HG02981 (cell line): ENCODE data around the gene FOXP1.

Source experiments
- ATAC-seq: cut with Tn5 transposase; IDR thresholded peaks from one replicate; pipeline ENCODE4 v1.9.1; 2021; ENCODE audit warnings: mild to moderate bottlenecking, moderate library complexity; ENCODE audit not compliant: unreplicated experiment

FOXP1 gene

DNA sequence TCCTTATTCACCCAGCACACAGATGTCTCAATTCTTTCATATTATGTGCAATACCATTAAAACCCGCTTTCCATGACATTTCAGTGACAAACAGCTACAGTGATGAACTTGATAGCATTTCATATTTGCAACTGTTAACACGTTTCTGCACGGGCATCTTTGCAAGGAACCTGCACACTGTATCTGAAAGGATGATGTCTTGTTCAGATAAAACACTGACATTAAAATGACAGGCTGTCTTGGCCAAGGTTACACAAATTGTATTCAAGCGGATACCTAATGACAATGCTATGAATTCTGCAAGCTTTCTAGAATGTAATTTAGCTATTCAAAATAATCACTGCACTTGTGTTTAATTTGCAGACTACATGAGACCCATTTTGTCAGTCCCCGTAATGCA, 529.2 kb downstream of the FOXP1 start:
- no peak for ATAC-seq

DNA sequence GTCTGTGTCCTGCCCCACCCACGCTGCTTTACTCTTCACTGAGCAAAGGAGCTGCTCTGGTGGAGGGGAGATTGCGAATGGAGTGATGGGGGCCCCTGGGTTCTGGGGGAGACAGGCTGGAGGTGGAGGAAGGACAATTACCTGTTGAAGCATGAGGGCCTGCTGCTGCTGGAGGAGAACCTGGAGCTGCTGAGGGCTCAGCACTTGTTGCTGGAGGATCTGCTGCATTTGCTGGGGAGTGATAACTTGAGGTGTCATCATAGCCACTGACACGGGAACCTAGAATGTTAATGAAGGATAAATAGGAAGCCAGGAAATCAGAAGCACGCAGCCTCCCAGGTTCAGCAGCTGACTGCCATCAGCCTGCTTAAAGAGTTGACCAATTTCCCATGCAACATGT, 530.0 kb downstream of the FOXP1 start:
- no peak for ATAC-seq

DNA sequence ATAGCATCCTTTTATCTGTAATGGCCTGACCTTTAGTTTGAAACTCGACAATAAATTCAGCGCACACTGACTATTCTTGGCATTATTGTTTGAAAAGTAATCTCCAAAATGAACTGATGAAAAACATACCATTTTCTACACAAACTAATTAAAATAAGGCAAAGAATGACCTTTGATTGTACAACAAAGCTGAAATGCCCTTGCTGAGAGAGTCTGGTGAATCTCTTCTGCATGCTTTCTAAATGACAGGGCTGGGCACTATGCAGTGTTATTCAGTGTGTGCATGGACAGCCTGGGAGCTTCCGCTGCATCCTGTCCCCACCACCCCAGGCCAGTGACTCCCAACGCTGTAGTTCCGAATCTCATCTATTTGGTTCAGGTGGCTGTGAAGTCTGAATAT, 530.8 kb downstream of the FOXP1 start:
- ATAC-seq: no peak

- ATAC-seq: no peak
Measured at GRCh38 chr3:71051893-71052687, 531.4 kb downstream of the FOXP1 start.

DNA sequence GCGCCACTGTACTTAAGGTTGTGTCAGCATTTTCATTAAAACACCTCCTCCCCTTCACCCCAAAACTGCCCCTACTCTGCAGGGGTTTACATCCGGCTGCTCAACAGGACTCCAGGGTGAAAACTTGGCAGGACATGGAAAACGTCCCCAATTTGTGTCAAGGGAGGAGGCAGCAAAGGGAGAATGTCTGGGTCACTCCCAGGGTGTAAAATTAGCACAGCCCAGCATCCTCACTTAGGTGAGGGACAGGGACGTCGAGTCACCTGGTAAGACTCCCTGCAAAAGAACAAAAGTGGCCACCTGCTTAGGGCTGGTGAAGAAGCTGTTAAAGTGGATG, 532.3 kb downstream of the FOXP1 start:
- ATAC-seq: no peak

- ATAC-seq: no peak
Measured at GRCh38 chr3:71050538-71051258, 532.8 kb downstream of the FOXP1 start.

GRCh38 chr3:71050166-71050537, 533.4 kb downstream of the FOXP1 start:
- no peak for ATAC-seq

DNA sequence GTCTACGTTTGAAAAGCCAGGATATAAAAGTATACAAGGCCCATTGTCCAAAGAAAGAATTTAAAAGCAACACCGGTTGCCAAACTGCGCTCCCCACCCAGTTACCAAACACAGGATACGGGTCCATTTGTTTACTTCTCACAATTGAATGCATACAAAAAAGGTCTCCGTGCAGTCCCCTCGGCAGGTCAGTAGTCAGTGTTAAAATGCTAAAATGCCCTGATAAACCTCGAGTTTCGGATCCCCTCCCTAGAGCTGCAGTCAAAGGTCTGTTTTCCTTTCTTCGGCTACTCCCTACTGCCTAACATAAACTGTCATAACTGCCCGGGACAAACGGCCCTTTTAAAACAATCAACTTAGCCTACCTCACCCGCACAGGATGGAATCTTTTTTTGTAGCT, 534.6 kb downstream of the FOXP1 start:
- no peak for ATAC-seq

DNA sequence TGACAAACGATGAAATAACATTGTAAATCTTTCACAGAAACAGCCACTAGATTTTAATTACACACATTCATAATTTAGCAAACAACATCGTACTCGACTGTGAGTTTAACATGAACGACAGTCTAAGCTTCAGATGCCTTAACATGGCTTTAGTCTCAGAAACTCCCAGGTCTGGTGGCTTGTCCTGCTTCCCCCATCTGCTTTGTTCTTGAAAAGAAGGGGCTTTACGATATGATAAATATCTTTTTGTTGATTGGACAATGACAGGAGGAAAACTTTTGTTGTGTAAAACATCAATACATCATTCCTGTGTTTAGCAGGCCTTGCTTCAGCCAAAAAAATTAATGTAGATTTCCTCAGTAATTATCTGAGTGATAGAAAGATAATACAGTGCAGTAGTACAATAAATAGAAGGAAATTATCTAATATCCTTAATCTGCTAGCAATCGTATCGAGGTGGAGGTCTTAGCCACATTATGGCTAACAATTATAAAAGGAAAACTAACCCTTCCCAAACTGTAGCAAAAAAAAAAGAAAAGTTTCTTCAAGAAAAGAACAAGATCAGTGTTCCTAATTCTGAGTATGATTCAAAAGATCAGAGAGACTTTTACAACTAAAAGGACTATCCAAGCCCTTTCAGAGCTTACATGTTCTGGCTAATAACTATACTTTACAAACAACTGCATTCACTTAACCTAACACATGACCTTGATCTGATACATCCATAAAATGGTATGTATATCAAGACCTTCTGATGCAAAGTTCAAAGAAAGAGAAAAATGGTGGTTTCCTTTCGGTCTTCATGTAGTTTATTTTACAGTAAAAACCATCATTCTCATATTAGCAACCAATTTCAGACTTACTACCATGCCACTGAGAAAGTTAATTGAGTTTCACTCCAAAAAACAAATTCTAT, 535.7 kb downstream of the FOXP1 start:
- no peak for ATAC-seq

DNA sequence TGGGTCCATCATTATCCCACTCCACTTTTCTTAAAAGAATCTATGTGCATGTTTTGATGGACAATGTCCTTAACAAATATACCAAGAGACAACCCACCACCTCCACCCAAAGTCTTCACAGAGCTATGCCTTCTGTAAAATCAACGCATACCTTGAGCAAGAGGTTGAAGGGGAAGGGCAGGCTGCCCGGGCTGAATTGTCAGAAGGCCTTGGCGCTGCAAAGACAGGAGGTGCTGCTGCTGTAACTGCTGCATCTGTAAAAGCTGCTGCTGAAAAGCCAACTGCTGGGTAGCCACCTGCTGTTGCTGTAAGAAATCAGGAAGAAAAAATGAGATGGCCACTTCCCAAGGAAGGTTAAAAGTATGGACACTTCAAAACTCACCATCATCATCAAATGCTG, 536.7 kb downstream of the FOXP1 start:
- ATAC-seq: no peak

DNA sequence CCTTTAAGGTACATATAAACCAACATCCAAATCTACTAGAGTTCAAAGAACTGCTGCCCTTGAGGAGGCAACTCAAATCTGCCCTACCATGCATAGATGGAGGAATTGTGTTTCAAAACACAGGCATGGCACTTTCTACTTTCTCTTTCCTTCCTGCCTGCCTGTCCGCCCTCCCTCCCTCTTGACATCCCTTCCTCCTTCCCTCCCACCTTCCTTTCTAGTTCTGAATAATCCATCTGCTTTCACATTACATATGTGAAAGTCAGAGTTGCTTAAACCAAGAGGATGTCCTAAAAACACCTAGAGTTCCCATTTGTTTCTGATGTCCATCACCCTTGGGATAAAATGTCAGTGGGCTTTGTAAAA, 537.6 kb downstream of the FOXP1 start:
- peak; percentile 74 for ATAC-seq

GRCh38 chr3:71045212-71045916, 538.2 kb downstream of the FOXP1 start:
- no peak for ATAC-seq

GRCh38 chr3:71042759-71043158, 540.8 kb downstream of the FOXP1 start:
- ATAC-seq: no peak

DNA sequence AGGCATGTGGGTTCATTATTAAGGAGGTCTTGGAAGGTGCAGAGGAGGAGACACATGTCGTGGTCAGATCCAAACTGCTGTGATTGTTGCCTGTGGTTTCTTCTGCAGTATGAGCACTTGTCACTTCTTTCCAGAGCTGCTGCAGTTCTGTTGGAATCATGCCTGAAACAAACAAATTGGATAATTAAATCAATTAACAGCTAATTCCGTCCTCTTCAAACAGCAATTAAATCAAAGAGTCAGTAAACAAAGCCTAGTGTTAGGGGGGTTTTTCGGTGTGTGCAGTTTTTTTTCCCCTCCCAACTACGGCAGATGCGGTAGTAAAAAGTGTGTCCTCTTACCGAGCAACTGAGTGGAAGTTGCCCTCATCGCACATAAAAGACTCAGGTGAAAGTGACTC, 542.2 kb downstream of the FOXP1 start:
- no peak for ATAC-seq

- ATAC-seq: no peak
Measured at GRCh38 chr3:71039332-71039731, 544.2 kb downstream of the FOXP1 start.

GRCh38 chr3:71037775-71038174, 545.8 kb downstream of the FOXP1 start:
- no peak for ATAC-seq

- no peak for ATAC-seq
Measured at GRCh38 chr3:71035886-71036285, 547.6 kb downstream of the FOXP1 start.

- ATAC-seq: no peak
Measured at GRCh38 chr3:71035314-71035713, 548.2 kb downstream of the FOXP1 start.

- no peak for ATAC-seq
Measured at GRCh38 chr3:71033681-71034220, 549.8 kb downstream of the FOXP1 start.

DNA sequence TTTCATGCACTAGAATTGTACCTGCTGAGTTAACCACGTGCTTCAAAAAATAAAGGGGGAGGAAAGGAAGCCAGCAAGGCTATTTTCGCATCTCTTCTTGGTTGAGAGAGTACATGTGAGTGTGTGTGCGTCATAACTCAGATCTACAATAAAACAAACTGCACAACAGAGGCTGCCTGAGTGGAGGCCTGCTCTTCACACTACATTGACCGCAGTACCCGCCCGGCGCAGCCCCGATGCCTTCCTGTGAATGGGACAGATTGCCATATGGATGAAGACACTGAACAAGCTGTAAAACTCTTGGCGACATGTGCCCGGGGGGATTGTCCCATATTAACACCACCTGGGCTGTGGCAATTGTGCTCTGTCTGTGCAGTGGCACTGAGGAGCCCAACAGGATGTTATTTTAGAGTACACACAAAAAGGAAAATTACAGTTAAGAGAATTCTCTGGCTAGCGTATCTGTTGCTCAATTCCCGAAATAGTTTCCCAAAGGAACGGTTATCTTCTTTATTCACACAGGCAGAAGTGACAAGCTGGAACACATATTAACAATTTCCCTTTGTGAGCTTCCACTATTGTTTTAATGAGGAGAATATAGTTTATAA, 551.5 kb downstream of the FOXP1 start:
- ATAC-seq: no peak
